Measurements from ENCODE around the gene TMEM266. TPM values are rescaled to one million over a fixed set of nuclear protein-coding genes. Genes with fewer than 3 reads are reported as not detected.

TMEM266 gene
- total RNA-seq, 1 experiment from 2014 or later = 1.5 TPM

DNA sequence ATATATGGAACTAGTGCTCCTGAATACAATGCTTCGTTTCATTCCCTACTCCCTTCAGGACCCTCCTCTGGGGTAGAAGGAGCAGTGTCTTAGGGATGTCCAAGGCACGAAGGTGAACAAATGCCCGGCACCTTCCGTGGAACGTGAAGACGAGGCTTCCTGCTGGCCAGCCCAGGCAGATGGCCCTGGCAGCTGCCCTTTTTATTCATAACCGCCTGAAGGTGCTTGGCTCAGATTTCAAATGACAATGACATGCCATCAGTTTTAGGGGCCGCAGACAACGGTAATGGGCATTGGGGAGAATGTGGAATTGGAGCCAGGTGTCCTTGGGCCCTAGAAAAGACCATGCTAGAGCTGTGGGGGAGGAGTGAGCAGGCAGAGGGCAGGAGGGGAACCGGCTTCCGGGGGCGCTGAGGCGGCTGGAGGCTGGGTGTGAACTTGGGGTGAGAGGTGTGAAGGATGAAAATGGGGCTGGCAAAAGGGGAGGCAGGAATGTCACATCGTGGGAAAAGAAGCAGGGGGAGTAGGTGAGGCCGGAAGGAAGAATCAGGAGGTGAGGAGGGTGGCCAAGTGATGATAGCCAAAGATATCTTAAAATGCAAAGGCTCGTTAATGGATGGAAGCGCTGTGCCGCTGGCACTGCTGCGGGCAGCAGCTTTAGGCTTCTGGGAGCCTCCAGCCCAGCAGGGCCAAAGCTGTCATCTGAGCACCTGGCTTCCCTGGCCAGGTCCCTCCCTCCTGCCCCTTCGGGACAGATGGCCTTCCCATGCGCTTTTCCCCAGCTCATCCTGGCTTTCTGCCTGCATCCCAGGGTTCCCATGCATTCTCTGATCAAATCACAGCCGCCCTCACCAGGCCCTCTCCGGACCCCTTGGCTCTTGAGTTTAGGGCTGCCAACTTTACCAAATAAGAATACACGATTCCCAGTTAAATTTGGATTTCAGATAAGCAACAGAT, 93.7 kb downstream of the TMEM266 start:
- peak; percentile 92 for DNase-seq (ENCODE audit: low spot score)

DNA sequence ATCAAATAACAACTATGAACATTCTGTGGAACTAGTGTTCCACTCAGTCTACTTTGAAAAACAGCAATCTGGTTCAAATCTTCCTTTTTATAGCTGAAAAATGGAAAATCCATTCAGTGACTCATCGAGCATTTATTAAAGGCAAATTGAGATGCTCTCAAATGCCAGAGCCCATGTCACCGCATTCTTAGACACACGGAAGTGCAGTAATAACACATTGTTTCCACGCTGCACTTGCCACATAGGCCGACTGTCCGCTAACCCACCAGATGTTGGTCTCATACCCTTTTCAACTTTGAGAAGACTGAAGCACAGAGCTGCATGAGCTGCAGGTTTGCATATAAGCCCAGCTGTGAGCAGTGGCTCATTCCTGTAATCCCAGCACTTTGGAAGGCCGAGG, 95.9 kb downstream of the TMEM266 start:
- in situ Hi-C loops (cut with HindIII; ENCODE audit: low sequenced_read_pairs) = no loop called here

More for the DNA sequence above, 93.7 kb downstream of the TMEM266 start:
- in situ Hi-C loops (cut with HindIII; ENCODE audit: low sequenced_read_pairs) = no loop called here

GRCh38 chr15:76158226-76158625, 98.4 kb downstream of the TMEM266 start:
- in situ Hi-C loops (cut with HindIII; ENCODE audit: low sequenced_read_pairs) = no loop called here
- DNase-seq (ENCODE audit: low spot score) = no peak

More for the DNA sequence above, 95.9 kb downstream of the TMEM266 start:
- no peak for DNase-seq (ENCODE audit: low spot score)

GRCh38 chr15:76158815-76159214, 99.0 kb downstream of the TMEM266 start:
- peak; percentile 67 for DNase-seq (ENCODE audit: low spot score)
- in situ Hi-C loops (cut with HindIII; ENCODE audit: low sequenced_read_pairs) = no loop called here

- no peak for DNase-seq (ENCODE audit: low spot score)
- in situ Hi-C loops (cut with HindIII; ENCODE audit: low sequenced_read_pairs) = no loop called here
Observed at GRCh38 chr15:76159282-76159681, 99.5 kb downstream of the TMEM266 start.

GRCh38 chr15:76160426-76161152, 100.8 kb downstream of the TMEM266 start:
- DNase-seq (ENCODE audit: low spot score) = no peak
- in situ Hi-C loops (cut with HindIII; ENCODE audit: low sequenced_read_pairs) = no loop called here

GRCh38 chr15:76161153-76162035, 101.6 kb downstream of the TMEM266 start:
- peak; percentile 47 for DNase-seq (ENCODE audit: low spot score)
- in situ Hi-C loops (cut with HindIII; ENCODE audit: low sequenced_read_pairs) = no loop called here

DNA sequence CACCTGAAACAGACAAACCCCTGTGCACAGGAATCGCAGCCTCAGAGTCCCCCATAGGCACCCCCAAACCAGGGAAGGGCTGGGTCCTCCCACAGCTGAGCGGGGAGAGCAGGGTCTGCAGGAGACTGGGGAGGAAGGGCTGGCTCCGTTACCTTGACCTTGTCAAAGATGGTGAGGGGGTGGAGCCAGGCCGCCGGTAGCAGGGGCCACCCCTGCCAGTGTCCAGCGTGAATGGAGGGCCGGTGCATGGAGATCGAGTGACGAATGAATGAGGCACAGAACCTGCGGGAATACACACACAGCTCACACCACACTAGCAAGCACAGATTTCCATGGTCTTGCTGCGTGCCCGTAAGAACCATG, 102.2 kb downstream of the TMEM266 start:
- DNase-seq (ENCODE audit: low spot score) = no peak
- in situ Hi-C loops (cut with HindIII; ENCODE audit: low sequenced_read_pairs) = no loop called here

DNA sequence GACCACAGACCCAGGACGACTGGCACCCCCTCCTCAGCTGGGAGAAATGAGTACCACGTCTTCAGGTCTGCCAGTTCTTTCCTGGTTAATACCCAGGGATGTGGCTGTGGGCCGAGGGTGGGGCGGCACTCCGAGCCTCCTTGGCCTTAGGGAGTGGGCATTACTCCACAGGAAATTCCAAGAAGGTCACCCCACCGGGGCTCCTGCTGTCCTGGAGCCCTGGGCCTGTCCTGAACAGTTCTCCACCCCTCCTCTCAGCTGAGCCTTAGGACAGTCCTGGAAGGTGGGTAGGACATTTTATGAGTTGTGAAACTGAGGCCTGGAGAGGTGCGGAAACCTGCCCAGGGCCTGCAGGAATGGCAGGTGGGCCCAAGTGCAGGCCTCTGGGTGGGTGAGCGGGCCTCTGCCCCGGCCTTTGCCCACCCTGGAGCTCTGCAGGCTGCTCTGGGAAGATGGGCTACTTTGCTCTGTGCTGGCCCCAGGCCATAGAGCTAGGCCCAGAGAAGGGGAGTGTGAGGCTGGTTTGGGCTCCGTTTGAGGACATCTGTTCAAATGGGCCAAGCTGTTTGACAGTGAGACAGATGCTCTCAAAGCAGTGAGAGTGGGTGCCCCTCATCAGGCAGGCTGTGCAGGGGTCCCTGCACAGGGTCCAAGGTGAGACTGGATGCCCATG, 103.1 kb downstream of the TMEM266 start:
- in situ Hi-C loops (cut with HindIII; ENCODE audit: low sequenced_read_pairs) = no loop called here
- DNase-seq (ENCODE audit: low spot score) = no peak

- in situ Hi-C loops (cut with HindIII; ENCODE audit: low sequenced_read_pairs) = no loop called here
- peak; percentile 78 for DNase-seq (ENCODE audit: low spot score)
Observed at GRCh38 chr15:76163457-76164295, 103.9 kb downstream of the TMEM266 start.

GRCh38 chr15:76164602-76165001, 104.8 kb downstream of the TMEM266 start:
- no peak for DNase-seq (ENCODE audit: low spot score)
- in situ Hi-C loops (cut with HindIII; ENCODE audit: low sequenced_read_pairs) = no loop called here

DNA sequence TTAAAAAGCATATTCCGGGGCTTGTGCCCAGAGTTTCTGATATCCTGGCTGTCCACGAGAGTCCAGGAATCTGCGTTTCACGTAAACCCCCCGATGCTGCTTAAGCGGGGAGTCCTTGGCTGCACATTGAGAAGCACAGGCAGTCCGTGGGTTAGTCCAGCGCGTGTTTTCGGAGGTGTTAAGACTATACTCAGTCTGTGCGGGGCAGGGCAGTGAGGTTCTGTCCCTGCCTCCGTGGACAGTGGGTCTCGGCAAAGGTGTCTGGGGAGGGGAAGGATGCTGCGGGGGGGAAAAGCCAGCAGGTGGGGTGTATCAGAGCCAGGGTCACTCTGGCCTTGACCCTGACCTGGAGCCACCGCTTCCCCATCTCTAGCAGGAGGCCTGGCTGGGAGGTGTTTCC, 106.2 kb downstream of the TMEM266 start:
- no peak for DNase-seq (ENCODE audit: low spot score)
- in situ Hi-C loops (cut with HindIII; ENCODE audit: low sequenced_read_pairs) = no loop called here

- in situ Hi-C loops (cut with HindIII; ENCODE audit: low sequenced_read_pairs) = no loop called here
- DNase-seq (ENCODE audit: low spot score) = no peak
Observed at GRCh38 chr15:76168237-76168984, 108.6 kb downstream of the TMEM266 start.

DNA sequence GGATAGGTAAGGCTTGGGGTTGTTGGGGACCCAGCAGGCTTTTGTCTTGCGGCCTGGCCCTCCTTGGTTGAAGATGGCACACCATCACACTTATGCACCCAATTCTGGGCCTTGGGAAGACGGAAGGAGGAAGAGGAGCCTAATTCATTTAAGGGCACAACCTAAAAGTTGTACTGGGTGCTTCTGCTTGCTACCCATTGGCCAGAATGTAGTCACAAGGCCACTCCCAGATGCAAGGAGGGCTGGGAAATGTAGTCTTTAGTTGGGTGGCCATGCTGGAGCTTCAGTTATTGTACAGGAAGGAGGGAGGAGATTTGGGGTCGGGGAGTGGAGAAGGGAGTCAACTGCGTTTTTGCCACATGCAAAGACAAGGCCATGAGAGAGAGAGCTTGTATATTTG, 109.2 kb downstream of the TMEM266 start:
- in situ Hi-C loops (cut with HindIII; ENCODE audit: low sequenced_read_pairs) = no loop called here
- peak; percentile 54 for DNase-seq (ENCODE audit: low spot score)

DNA sequence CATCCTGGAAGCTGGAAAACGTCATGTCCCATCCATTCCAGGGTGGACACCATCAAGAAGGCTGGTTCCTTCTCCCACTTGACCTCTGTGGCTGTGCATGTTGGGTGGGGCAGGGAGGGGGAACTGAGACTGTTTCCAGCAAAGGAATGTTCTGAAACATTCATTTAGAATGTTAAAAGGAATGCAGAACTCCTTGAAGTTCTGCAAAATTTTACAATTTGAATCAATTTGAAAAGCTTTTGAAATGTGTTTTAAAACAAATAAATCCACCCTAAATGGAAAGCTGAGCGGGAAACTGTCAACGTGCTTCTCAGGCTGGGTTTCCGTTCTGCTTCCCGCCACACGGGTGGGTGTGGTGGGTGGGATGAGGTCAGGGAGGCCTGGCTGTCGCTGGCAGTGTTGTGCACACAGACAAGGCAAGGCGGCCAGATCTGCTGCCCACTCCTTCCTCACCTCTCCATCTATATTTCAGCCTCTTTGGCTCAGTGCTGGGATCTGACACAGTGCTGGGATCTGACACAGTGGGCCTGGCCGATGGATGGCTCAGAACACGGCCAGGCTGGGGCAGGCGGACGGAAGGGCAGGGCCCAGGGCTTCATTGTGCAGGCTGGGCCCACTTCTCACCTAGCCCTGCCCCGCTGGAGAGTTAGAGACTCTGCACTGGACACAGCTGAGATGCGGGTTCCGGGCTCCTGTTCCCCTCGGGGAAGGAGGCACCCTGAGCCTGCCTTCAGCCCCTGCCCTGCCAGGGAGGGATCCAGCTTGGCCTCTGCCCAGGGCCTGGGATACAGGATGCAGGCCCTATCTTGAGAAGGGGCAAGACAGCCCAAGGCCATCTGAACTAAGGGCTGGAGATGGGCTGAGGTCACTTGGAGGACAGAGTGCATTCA, 110.4 kb downstream of the TMEM266 start:
- DNase-seq (ENCODE audit: low spot score) = no peak
- in situ Hi-C loops (cut with HindIII; ENCODE audit: low sequenced_read_pairs) = no loop called here

DNA sequence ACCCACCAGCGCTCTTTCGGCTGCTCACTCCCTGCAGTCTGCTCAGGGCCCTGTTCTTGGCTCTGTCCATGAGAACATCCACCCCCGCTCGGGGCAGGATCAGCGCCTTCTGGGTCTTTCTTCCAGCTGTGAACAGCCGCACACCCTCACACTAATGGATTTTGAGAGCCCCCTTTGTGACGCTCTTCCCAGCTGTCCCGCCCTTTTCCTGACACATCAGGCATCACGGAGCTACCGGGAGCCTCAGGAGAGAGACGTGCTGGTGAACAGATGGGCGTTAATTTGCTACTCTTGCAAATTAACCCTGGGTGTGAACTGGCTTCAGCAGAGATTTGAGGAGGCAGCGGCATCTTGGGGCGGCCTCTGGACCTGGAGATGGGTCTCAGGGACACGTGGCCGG, 113.0 kb downstream of the TMEM266 start:
- DNase-seq (ENCODE audit: low spot score) = no peak
- in situ Hi-C loops (cut with HindIII; ENCODE audit: low sequenced_read_pairs) = no loop called here
